Type B pancreatic cell (in vitro differentiated cells): Measurements from ENCODE around the gene AGAP2. TPM values are rescaled to one million over a fixed set of nuclear protein-coding genes. Genes with fewer than 3 reads are reported as not detected.

Experiments
- DNase-seq: peaks from one replicate; pipeline ENCODE4 v3.0.0; 2021; ENCODE audit warnings: mixed read lengths; ENCODE audit not compliant: unreplicated experiment; ENCODE audit errors: extremely low spot score
- H3K27ac Mint-ChIP-seq: 2 replicates; pipeline ENCODE4 v1.8.0; 2021; ENCODE audit warnings: mild to moderate bottlenecking, mixed read lengths
- H3K27me3 Mint-ChIP-seq: 2 replicates; pipeline ENCODE4 v1.8.0; 2021; ENCODE audit warnings: mixed read lengths
- H3K36me3 Mint-ChIP-seq: 2 replicates; pipeline ENCODE4 v1.8.0; 2021; ENCODE audit warnings: mixed read lengths
- H3K4me1 Mint-ChIP-seq: one replicate; pipeline ENCODE4 v1.8.0; 2021; ENCODE audit warnings: mixed read lengths; ENCODE audit not compliant: unreplicated experiment
- H3K4me3 Mint-ChIP-seq: 2 replicates; pipeline ENCODE4 v1.8.0; 2021; ENCODE audit warnings: mild to moderate bottlenecking, mixed read lengths
- H3K9me3 Mint-ChIP-seq: 2 replicates; pipeline ENCODE4 v1.8.0; 2021; ENCODE audit warnings: mixed read lengths
- CTCF ChIP-seq: fragments of 200-600 bp; sonication (generic); conservative IDR thresholded peaks from 2 replicates; pipeline ENCODE4 v1.5.0; 2021; ENCODE audit warnings: antibody characterized with exemption, mild to moderate bottlenecking
- total RNA-seq: library from RNA; stranded (reverse); gene quantifications from 2 replicates; pipeline ENCODE4 v1.2.1, GENCODE V29; 2021; ENCODE audit warnings: low replicate concordance

The AGAP2 gene
- total RNA-seq, 1 donor from 2014 or later, result 4.1 TPM

- Mint-ChIP-seq H3K27me3 (no peaks in the 10 kb centered on the region), H3K36me3 (peaks cover 20% of the 10 kb centered on the region)
Observed at GRCh38 chr12:57708296-57708695, 30.2 kb downstream of the AGAP2 start.

DNA sequence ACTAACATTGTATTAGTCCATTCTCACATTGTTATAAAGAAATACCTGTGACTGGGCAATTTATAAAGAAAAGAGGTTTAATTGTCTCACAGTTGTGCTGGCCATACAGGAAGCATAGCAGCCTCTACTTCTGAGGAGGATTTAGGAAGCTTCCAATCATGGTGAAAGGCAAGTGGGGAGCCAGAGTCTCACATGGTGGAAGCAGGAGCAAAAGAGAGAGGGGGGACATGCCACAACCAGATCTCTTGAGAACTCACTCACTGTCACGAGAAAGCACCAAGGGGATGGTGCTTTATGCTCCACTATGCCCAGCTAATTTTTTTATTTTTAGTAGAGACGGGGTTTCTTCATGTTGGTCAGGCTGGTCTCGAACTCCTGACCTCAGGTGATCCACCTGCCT is 31.3 kb downstream of the AGAP2 start:
- DNase-seq, result no peak
- Mint-ChIP-seq H3K27me3 (no peaks in the 10 kb centered on the region), H3K36me3 (peaks cover 29% of the 10 kb centered on the region), H3K27ac (no peak overlapping the region), H3K4me1 (no peaks in the 10 kb centered on the region), H3K9me3 (no peaks in the 10 kb centered on the region), H3K4me3 (no peak overlapping the region)
- TF ChIP-seq CTCF, result no peak

More at GRCh38 chr12:57708296-57708695, 30.2 kb downstream of the AGAP2 start:
- no peak for DNase-seq
- TF ChIP-seq CTCF, result no peak
- no peak overlapping the region for H3K4me3 Mint-ChIP-seq
- H3K27ac Mint-ChIP-seq, result no peak overlapping the region
- no peaks in the 10 kb centered on the region for H3K4me1 Mint-ChIP-seq
- H3K9me3 Mint-ChIP-seq, result no peaks in the 10 kb centered on the region

GRCh38 chr12:57700317-57700716 is 38.2 kb downstream of the AGAP2 start:
- no peak overlapping the region for H3K4me3 Mint-ChIP-seq
- TF ChIP-seq CTCF, result no peak
- no peaks in the 10 kb centered on the region for H3K4me1 Mint-ChIP-seq
- peaks cover 62% of the 10 kb centered on the region for H3K36me3 Mint-ChIP-seq
- H3K9me3 Mint-ChIP-seq, result no peaks in the 10 kb centered on the region
- H3K27ac Mint-ChIP-seq, result no peak overlapping the region
- H3K27me3 Mint-ChIP-seq, result no peaks in the 10 kb centered on the region
- DNase-seq, result no peak

DNA sequence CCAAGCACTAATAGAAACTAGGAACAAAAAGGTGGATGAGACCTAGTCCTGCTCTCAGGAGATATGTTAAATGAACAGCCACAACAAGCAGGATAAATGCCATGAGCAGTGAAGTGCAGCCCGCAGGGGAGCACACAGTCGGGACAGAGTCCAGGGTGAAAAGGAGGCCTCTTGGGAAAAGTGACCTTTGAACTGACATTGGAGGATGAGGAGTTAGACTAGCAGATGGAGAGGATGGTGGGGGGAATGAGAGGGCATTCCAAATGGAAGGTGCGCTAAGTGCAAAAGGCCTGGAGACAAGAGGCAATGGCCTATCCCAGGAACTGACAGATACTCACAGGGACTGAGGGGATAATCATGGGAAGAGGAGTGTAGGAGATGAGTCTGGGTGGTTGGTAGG is 40.1 kb downstream of the AGAP2 start:
- Mint-ChIP-seq H3K4me3 (no peak overlapping the region), H3K27me3 (no peaks in the 10 kb centered on the region), H3K27ac (no peak overlapping the region), H3K9me3 (no peaks in the 10 kb centered on the region), H3K4me1 (no peaks in the 10 kb centered on the region), H3K36me3 (peaks cover 52% of the 10 kb centered on the region)
- TF ChIP-seq CTCF, result no peak
- DNase-seq, result no peak

GRCh38 chr12:57697076-57697475 is 41.5 kb downstream of the AGAP2 start:
- no peak for DNase-seq
- H3K9me3 Mint-ChIP-seq, result peaks cover 3% of the 10 kb centered on the region
- peaks cover 4% of the 10 kb centered on the region for H3K27me3 Mint-ChIP-seq
- H3K36me3 Mint-ChIP-seq, result peaks cover 40% of the 10 kb centered on the region
- H3K4me3 Mint-ChIP-seq, result no peak overlapping the region
- no peaks in the 10 kb centered on the region for H3K4me1 Mint-ChIP-seq
- no peak for TF ChIP-seq CTCF
- H3K27ac Mint-ChIP-seq, result no peak overlapping the region
